Erythroblast (primary cell): Measurements from ENCODE around the gene BMP2K.

Experiments used
- GATA1 ChIP-seq: IDR thresholded peaks from 2 replicates; pipeline ENCODE4 v1.6.1; 2011; ENCODE audit warnings: low read depth, mild to moderate bottlenecking, control low read depth, low read length, moderate library complexity
- POLR2A ChIP-seq: IDR thresholded peaks from 2 replicates; pipeline ENCODE4 v1.6.1; 2011; ENCODE audit warnings: mild to moderate bottlenecking, low read length

DNA sequence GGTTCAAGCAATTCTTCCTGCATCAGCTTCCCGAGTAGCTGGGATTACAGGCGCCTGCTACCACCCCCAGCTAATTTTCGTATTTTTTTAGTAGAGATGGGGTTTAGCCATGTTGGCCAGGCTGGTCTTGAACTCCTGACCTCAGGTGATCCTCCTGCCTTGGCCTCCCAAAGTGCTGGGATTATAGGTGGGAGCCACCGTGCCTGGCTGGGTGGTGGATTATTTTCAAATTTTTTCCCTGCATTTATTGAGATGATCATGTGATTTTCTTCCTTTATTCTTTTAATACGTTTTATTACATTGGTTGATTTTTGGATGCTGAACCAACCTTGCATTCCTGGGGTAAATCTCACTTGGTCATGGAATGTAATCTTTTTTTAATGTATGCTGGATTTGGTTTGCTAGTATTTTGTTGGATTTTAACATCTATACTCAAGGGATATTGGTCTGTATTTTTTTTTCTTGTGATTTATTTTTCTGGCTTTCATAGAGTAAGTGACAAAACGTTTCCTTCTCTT is 30.9 kb downstream of the BMP2K start:
- TF ChIP-seq POLR2A, result no peak
- TF ChIP-seq GATA1, result no peak
